ENCODE data around the gene TRAPPC1. TPM values are rescaled to one million over a fixed set of nuclear protein-coding genes. Genes with fewer than 3 reads are reported as not detected.

Gene TRAPPC1
- polyA plus RNA-seq, 1 of the 3 experiments (the other 2 are of a cell fraction) = 555 TPM

DNA sequence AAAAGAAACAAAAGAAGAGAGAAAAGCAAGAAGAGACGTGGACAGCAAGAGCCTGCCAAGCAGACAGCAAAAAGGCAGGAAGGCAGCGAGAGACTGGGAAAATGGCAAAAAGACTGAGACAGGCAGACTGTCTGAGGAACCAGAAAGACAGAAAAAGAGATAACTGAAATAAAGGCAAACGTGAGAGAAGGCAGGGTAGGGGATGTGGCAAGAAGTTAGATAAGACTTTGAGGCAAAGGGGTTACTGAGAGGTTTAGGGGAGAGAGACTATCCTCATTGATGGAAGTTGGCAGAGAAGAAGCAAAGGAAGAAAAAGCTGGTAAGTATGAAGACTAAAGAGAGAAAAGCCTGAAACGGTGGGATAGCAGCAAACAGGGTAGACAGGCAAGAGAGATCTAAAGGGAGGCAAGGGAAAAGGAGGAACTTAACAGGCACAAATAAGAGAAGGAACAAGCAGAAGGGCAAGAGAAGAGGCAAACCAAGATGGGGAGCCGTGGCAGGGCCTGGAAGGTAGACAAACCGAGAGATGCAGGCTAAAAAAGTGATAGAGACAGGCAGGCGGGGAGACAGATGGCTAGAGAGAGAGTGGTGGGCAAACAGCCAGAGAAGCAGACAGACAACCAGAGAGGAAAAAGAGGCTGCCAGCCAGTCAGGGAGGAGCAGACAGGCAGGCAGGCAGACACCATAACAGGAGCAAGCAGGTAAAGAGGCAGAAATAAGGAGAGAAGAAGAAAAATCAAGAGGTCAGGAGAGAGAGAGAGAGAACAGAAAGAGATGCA, 50.3 kb downstream of the TRAPPC1 start:
- 0 out of 2 replicates have a peak overlapping the region, but pooled peaks have one; percentile 10 for H3K9ac ChIP-seq
- H3K36me3 ChIP-seq (replicated peaks in 1 of 2; ENCODE audit: control insufficient read depth in 1 of 2, insufficient read depth in 2 of 2, low read length in 1 of 2) = peaks cover 22 to 38% of the 10 kb centered on the region in 2 experiments
- H3K9me3 ChIP-seq = no peaks in the 10 kb centered on the region
- 0 out of 4 replicates have a peak overlapping the region, but pooled peaks of 1 of the 2 experiments have one; percentile 6 for H3K4me3 ChIP-seq (ENCODE audit: low read depth in 2 of 2, low read length in 1 of 2)
- ChIA-PET CTCF (interaction anchor here (1.9 kb wide), 1 partner anchor 17 kb away, joined by 6 read pairs; no protein-coding TSS in a partner anchor), POLR2A (no interaction called here)
- TF ChIP-seq, protein P1, sequence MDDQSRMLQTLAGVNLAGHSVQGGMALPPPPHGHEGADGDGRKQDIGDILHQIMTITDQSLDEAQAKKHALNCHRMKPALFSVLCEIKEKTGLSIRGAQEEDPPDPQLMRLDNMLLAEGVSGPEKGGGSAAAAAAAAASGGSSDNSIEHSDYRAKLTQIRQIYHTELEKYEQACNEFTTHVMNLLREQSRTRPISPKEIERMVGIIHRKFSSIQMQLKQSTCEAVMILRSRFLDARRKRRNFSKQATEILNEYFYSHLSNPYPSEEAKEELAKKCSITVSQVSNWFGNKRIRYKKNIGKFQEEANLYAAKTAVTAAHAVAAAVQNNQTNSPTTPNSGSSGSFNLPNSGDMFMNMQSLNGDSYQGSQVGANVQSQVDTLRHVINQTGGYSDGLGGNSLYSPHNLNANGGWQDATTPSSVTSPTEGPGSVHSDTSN (IDR thresholded peaks at IDR 0.05) = 0 out of 2 replicates have a peak, but pooled peaks have one; percentile 32
- peak; percentile 20; the same call in 1 of the 2 replicates for TF ChIP-seq RAD21 (IDR thresholded peaks at IDR 0.05; ENCODE audit: low read length)
- TF ChIP-seq CHD2 (IDR thresholded peaks at IDR 0.05; ENCODE audit: low read length, partially characterized antibody) = no peak
- peak in 1 of 2 experiments; percentile 49; a peak in 1 of 4 replicates for TF ChIP-seq EP300 (IDR thresholded peaks at IDR 0.05; ENCODE audit: borderline replicate concordance in 1 of 2, low read depth in 1 of 2, low read length in 1 of 2)
- TF ChIP-seq, protein P2, sequence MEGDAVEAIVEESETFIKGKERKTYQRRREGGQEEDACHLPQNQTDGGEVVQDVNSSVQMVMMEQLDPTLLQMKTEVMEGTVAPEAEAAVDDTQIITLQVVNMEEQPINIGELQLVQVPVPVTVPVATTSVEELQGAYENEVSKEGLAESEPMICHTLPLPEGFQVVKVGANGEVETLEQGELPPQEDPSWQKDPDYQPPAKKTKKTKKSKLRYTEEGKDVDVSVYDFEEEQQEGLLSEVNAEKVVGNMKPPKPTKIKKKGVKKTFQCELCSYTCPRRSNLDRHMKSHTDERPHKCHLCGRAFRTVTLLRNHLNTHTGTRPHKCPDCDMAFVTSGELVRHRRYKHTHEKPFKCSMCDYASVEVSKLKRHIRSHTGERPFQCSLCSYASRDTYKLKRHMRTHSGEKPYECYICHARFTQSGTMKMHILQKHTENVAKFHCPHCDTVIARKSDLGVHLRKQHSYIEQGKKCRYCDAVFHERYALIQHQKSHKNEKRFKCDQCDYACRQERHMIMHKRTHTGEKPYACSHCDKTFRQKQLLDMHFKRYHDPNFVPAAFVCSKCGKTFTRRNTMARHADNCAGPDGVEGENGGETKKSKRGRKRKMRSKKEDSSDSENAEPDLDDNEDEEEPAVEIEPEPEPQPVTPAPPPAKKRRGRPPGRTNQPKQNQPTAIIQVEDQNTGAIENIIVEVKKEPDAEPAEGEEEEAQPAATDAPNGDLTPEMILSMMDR (IDR thresholded peaks at IDR 0.05) = no peak
- TF ChIP-seq, protein P3, sequence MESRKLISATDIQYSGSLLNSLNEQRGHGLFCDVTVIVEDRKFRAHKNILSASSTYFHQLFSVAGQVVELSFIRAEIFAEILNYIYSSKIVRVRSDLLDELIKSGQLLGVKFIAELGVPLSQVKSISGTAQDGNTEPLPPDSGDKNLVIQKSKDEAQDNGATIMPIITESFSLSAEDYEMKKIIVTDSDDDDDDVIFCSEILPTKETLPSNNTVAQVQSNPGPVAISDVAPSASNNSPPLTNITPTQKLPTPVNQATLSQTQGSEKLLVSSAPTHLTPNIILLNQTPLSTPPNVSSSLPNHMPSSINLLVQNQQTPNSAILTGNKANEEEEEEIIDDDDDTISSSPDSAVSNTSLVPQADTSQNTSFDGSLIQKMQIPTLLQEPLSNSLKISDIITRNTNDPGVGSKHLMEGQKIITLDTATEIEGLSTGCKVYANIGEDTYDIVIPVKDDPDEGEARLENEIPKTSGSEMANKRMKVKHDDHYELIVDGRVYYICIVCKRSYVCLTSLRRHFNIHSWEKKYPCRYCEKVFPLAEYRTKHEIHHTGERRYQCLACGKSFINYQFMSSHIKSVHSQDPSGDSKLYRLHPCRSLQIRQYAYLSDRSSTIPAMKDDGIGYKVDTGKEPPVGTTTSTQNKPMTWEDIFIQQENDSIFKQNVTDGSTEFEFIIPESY (IDR thresholded peaks at IDR 0.05; ENCODE audit: borderline replicate concordance, low read depth) = no peak
- TF ChIP-seq YY1 (IDR thresholded peaks at IDR 0.05; ENCODE audit: low read depth) = no peak
- peak; percentile 65 for DNase-seq
- peaks cover 13% of the 10 kb centered on the region for H3K79me2 ChIP-seq (ENCODE audit: insufficient read depth)
- H3F3A ChIP-seq (replicated peaks; ENCODE audit: insufficient read depth) = peaks cover 24% of the 10 kb centered on the region
- peak overlapping the region; percentile 69 to 100; a peak in 3 of 4 replicates for H3K27ac ChIP-seq (ENCODE audit: low read depth in 2 of 2, low read length in 1 of 2)
- H3K4me1 ChIP-seq (ENCODE audit: control insufficient read depth in 1 of 2, insufficient read depth in 2 of 2, low read depth in 1 of 2, low read length in 1 of 2) = peaks cover 13 to 47% of the 10 kb centered on the region in 2 experiments
- no peaks in the 10 kb centered on the region for H3K9me2 ChIP-seq
- peak overlapping the region; percentile 66 for H3K4me2 ChIP-seq
- H4K20me1 ChIP-seq (ENCODE audit: insufficient read depth) = no peaks in the 10 kb centered on the region
- WGBS (ENCODE audit: low lambda C conversion rate) = 48% methylated on average over 7 of the region's 7 CpGs
- H2AFZ ChIP-seq (ENCODE audit: low read depth) = no peak overlapping the region
- no peaks in the 10 kb centered on the region for H3K27me3 ChIP-seq (ENCODE audit: insufficient read depth)

Small RNAs within 50 kb of the gene (small RNA-seq; reads per million reads assigned to genes)
- gene SCARNA21 = 0.58 to 7.9 (median 5.7) reads per million in 7 experiments

Other genes with a start within 250 kb of the TRAPPC1 start
- gene TP53, start 244.5 kb downstream of the TRAPPC1 start, polyA plus RNA-seq (2012; rRNA removed) = 47.3 and 62.6 TPM in 2 replicates
- 6.6 and 8.6 TPM in 2 replicates for gene WRAP53, start 243.5 kb downstream of the TRAPPC1 start, polyA plus RNA-seq (2012; rRNA removed)
- 26.1 and 32.4 TPM in 2 replicates for gene EFNB3, start 226.7 kb downstream of the TRAPPC1 start, polyA plus RNA-seq (2012; rRNA removed)
- gene DNAH2, start 214.2 kb downstream of the TRAPPC1 start, polyA plus RNA-seq (2012; rRNA removed) = 0.13 and 0.18 TPM in 2 replicates
- 1.4 and 2.6 TPM in 2 replicates for gene KDM6B, start 97.7 kb downstream of the TRAPPC1 start, polyA plus RNA-seq (2012; rRNA removed)
- gene TMEM88, start 76.9 kb downstream of the TRAPPC1 start, polyA plus RNA-seq (2012; rRNA removed) = 0.83 and 1.2 TPM in 2 replicates
- 133 and 202 TPM in 2 replicates for gene NAA38, start 74.4 kb downstream of the TRAPPC1 start, polyA plus RNA-seq (2012; rRNA removed)
- 8.8 and 9.8 TPM in 2 replicates for gene CYB5D1, start 73.9 kb downstream of the TRAPPC1 start, polyA plus RNA-seq (2012; rRNA removed)
- 55.2 and 56.2 TPM in 2 replicates for gene CHD3, start 43.2 kb downstream of the TRAPPC1 start, polyA plus RNA-seq (2012; rRNA removed)
- gene RNF227, start 15.7 kb downstream of the TRAPPC1 start, polyA plus RNA-seq (2012; rRNA removed) = 7.4 and 9.0 TPM in 2 replicates
- gene KCNAB3, start 2.1 kb downstream of the TRAPPC1 start, polyA plus RNA-seq (2012; rRNA removed) = 4.4 and 5.1 TPM in 2 replicates
- 26.3 and 27.4 TPM in 2 replicates for gene CNTROB, start 260 bp upstream of the TRAPPC1 start, polyA plus RNA-seq (2012; rRNA removed)
- not detected in 2 replicates for gene GUCY2D, start 70.7 kb upstream of the TRAPPC1 start, polyA plus RNA-seq (2012; rRNA removed)
- gene ALOX15B, start 107.1 kb upstream of the TRAPPC1 start, polyA plus RNA-seq (2012; rRNA removed) = not detected in 2 replicates
- 0.20 TPM in 1 of 2 replicates, not detected in the other for gene ALOX12B, start 155.8 kb upstream of the TRAPPC1 start, polyA plus RNA-seq (2012; rRNA removed)
- gene ALOXE3, start 186.6 kb upstream of the TRAPPC1 start, polyA plus RNA-seq (2012; rRNA removed) = 0.13 and 0.46 TPM in 2 replicates
- gene HES7, start 192.2 kb upstream of the TRAPPC1 start, polyA plus RNA-seq (2012; rRNA removed) = 0.71 and 1.2 TPM in 2 replicates
- gene PER1, start 220.5 kb upstream of the TRAPPC1 start, polyA plus RNA-seq (2012; rRNA removed) = 32.7 and 56.8 TPM in 2 replicates
- 42.0 and 43.4 TPM in 2 replicates for gene VAMP2, start 231.0 kb upstream of the TRAPPC1 start, polyA plus RNA-seq (2012; rRNA removed)
- 18.6 and 19.2 TPM in 2 replicates for gene TMEM107, start 244.4 kb upstream of the TRAPPC1 start, polyA plus RNA-seq (2012; rRNA removed)